SHP77 (cell line): ENCODE measurements around the gene ZKSCAN7.
"Not testable (repeated sequence)": the region's sequence is repeated elsewhere in the genome, so short reads cannot be mapped to it uniquely, and the experiment has no call there.

Source experiments
- DNase-seq, 2 experiments: peaks; one replicate each; lab custom pipeline; 2025; lab: John Stamatoyannopoulos, UW

The ZKSCAN7 gene

DNA sequence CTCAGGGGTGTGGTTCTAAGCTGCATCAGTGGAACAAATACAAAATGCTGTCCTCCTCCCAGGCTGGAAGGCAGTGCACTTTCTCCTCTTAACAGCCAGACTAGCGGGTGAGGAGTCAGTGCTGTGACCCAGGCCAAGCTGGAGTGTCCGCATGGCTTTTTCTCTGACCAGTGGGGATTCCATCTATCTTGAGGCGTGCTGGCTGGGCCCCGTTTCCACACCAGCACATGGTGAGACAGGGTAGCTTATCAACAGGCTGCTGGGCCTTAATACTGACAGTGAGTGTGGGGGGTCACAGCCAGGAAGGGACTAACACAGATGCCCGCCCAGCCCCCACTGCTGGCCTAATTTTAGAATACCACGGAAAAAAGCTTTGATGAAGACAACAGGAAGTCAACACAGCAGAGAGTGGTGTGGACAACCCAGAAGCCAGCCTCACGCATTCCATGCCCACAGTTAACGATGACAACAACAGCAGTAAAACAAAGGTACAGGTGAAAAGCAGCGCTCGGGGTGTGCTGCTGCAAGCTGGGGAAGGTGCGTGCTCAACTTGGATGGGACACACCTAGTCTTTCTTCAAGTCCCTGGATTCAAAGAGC lies 22.5 kb downstream of the ZKSCAN7 start:
- DNase-seq: not testable (repeated sequence)

DNA sequence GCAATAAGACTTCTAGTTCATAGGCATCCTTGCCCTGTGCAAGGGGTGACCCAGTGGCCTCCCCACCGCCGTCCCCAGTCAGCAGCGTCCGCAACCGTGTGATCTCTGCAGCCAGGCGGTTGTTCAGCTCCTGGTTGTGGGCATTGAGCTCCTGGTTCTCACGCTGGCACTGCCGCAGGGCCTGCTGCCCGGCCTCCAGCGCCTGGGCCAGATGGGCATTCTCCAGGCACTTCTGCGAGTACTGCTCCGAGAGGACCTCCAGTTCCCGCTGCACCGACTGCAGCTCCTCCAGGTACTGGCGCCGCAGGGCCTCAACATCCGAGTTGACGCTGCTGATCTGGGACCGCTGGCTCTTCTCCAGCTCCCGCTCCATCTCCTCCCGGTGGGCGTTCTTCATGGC lies 23.3 kb downstream of the ZKSCAN7 start:
- not testable (repeated sequence) for DNase-seq

DNA sequence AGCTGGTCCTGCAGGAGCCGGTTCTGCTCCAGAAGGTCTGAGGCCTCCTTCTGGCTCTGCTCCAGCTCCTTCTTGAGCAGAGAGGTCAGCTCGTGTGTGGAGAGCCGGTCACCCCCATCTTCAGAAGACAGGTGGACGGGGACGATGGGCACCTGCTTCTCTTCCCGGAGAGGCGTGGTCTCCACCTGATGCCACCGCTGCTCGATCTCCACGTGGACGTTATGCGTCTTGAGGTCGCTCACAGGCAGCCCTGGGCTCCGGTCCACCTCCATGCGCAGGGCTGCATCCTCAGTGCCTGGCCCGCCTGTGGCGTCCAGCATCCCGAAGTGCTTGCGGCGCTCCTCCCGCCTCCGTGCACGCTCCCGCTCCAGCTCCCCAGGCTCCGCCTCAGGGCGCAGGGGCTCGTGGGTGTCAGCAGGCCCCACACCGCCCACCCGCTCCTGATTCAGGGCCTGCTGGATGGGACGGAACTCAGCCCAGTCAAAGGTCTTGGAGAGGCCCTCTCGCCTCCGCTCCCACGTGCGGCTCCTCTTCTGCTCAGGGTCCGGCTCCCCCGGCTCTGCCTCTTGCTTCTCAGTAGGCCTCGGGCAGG lies 24.0 kb downstream of the ZKSCAN7 start:
- not testable (repeated sequence) for DNase-seq

DNA sequence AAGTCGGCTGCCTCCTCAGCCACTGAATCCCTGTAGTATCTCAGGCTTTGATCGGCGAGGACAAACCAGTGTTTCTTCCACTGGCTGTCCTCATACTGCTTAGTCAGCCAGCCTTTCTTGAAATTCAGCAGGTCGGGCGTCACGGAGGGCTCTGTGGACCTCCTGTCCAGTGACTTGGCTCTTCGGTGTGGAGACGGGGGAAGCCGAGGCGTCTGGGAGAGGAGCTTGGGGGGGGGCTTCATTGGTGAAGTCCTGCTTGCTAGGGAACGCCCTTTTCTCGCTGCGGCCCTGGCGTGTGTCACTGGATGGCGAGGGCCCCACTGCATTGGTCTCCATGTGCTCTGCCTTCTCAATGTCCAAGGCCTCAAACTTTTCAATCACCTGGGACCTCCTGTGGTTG lies 24.8 kb downstream of the ZKSCAN7 start:
- not testable (repeated sequence) for DNase-seq

DNA sequence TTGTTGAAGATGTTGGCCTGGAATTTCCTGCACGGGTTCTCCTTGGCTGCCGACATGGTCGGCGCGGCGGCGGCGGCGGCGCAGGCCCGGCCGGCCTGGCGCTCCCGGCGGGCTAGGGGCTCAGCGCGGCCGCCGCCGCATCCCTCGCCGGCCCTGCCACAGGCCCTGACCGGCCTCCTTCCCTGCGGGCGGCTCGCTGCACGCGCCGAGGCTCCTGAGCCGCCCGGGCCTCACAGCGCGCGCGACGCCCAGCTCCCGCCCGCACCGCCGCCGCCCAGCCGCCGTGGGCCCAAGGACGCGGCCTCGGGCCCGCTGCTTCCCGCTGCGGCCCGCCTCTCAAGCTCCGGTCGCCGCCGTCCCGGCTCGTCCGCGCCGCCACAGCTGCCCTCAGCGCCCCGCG lies 26.0 kb downstream of the ZKSCAN7 start:
- not testable (repeated sequence) for DNase-seq

DNA sequence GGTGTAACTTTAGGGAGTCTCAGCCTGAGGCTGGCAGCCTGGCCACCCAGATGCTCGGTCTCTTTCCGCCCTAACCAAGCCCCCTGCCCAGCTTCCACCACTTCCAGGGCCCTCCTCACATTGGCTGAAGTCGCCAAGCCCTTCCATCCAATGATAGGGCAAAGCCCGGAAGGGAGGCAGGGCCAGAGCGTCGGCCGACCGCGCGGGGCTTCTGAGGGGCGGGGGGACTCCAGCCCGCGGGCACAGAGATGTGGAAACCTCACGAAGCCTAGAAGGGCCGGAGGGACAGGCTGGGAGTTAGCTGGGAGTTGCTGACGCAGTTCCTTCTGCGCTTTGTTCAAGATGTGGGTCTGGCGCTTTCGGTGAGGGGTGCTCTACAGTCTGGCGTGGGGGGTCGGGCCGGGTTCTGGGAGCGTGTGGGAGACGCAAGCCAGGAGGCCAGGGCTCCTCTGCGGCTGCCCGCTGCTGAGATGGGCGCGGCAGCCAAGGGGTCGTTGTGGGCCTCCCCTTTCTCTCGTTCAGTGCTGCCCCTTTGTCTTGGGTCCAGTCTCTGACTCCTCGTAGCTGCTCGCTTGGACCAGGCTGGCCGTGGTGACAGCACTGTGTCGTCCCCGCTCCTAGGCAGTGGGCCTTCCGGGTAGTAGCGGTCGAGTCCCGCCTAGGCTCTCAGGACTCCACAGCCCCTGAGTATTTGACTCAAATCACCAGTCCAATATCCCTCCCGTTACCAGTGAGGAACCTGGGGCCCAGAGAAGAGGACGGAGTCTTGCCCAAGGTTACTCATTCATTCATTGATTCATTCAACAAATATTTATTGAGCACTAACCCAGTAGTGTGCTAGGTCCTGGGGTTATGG lies 29.9 kb downstream of the ZKSCAN7 start, which contains the start of gene ZNF660:
Gene ZNF660 (plus strand): TSS at position 319 of the 856 bp plus-strand sequence. CDS start 9,230 bp downstream, outside the sequence.
- peak; percentile 62 to 72 for DNase-seq

DNA sequence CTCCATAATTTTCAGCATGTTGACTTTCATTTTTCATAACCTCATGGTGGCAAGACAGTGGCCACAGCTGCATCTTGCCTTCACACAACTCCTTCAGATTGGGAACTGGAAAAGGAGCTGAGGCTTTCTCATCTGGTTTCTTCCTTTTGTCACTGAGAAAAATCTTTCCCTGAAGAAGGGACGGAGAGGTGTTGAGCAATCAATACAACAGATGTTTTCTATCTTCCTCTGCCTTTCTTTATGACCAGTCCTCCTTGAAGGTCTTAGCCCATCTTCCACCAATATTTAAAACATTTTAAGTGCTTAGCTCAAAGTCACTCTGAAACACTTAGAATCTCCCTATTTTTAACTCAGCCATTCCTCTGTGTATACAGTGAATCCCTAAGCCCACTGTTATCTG lies 41.6 kb downstream of the ZKSCAN7 start:
- no peak for DNase-seq

DNA sequence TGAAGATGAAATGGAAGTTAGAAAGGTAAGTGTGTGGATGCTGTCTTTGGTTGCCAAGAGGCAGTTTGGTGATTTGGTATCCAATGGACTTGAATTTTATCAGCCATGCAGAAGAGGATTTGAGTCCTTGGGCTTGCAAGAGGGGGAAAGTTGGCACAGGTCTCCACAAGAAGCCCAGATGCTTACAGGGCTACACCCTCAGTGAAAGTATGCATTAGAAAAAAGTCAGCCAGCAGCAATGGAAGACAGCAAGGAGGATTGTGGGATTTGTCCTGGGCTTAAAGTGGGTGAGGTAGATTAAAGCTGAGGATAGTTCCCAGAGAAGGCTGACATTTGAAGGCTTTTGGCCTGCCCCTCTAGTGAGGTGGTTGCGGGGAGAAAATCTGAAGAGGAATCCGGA lies 46.8 kb downstream of the ZKSCAN7 start:
- no peak for DNase-seq

DNA sequence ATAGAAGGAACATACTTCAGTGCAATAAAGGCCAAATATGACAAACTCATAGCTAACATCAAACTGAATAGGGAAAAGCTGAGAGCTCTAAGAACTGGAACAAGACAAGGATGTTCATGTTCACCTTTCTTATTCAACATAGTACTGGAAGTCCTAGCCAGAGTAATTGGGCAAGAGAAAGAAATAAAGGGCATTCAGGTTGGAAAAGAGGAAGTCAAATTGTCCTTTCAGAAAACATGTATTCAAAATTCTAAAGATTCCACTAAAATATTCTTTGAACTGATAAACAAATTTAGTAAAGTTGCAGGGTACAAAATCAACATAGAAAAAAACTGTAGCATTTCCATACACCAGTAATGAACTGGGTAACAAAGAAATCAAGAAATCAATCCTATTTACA lies 57.7 kb downstream of the ZKSCAN7 start:
- DNase-seq: no peak
